Panc1 (cell line): ENCODE measurements around the gene BCL10. TPM values are rescaled to one million over a fixed set of nuclear protein-coding genes. Genes with fewer than 3 reads are reported as not detected.

Source experiments
- ATAC-seq: fragments of 200-7000 bp; cut with Tn5 transposase; 2 replicates; pipeline ENCODE4 v1.9.1; 2020; ENCODE audit warnings: mild to moderate bottlenecking, moderate library complexity
- BruUV-seq: library from RNA; stranded (reverse); fragments of 400-500 nt; replicated peaks from 2 replicates; lab custom pipeline; 2021; lab: Mats Ljungman, UMichigan
- CTCF ChIA-PET: fragments of 300-600 bp; sonication (Branson Sonifier 250); formaldehyde crosslinking; loops from one replicate; lab custom pipeline; 2022; ENCODE audit warnings: antibody characterized with exemption; lab: Charles Lee
- POLR2A ChIA-PET: fragments of 300-600 bp; sonication (Branson Sonifier 250); formaldehyde crosslinking; loops from one replicate; lab custom pipeline; 2022; ENCODE audit warnings: antibody characterized with exemption; lab: Charles Lee
- DNase-seq: peaks from one replicate; pipeline ENCODE4 v3.0.0-alpha.2; 2010; ENCODE audit warnings: low read depth, low spot score
- H3K27ac ChIP-seq: 2 replicates; pipeline ENCODE4 v1.5.1; 2011; ENCODE audit warnings: mild to moderate bottlenecking, low read length, inconsistent platforms
- H3K27me3 ChIP-seq: fragments of 200-500 bp; sonication (Bioruptor generic); 2 replicates; pipeline ENCODE4 v1.6.0; 2014; ENCODE audit warnings: low read length, inconsistent platforms; ENCODE audit not compliant: control insufficient read depth, insufficient read depth
- H3K36me3 ChIP-seq: fragments of 200-500 bp; sonication (Bioruptor generic); 2 replicates; pipeline ENCODE4 v1.5.1; 2014; ENCODE audit warnings: inconsistent platforms, mild to moderate bottlenecking, low read length, moderate library complexity; ENCODE audit not compliant: control insufficient read depth, insufficient read depth
- H3K4me1 ChIP-seq: 2 replicates; pipeline ENCODE4 v1.5.1; 2011; ENCODE audit warnings: inconsistent platforms, mild to moderate bottlenecking, low read length, moderate library complexity; ENCODE audit not compliant: control insufficient read depth, insufficient read depth
- H3K4me3 ChIP-seq, 2 experiments: 2 replicates each; pipeline ENCODE4 v1.5.1; 2011 to 2012; ENCODE audit warnings: low read depth in 2 of 2, low read length in 2 of 2, mild to moderate bottlenecking in 2 of 2, inconsistent platforms in 1 of 2, moderate library complexity in 1 of 2
- H3K9me3 ChIP-seq: fragments of 200-500 bp; sonication (Bioruptor generic); 2 replicates; pipeline ENCODE4 v1.5.1; 2014; ENCODE audit warnings: low read depth, mild to moderate bottlenecking, inconsistent platforms, low read length, moderate library complexity; ENCODE audit not compliant: control insufficient read depth, insufficient read depth
- CTCF ChIP-seq: fragments of 450-650 bp; IDR thresholded peaks from 2 replicates; pipeline ENCODE4 v1.5.1; 2017; ENCODE audit warnings: mild to moderate bottlenecking
- POLR2AphosphoS5 ChIP-seq: IDR thresholded peaks from 2 replicates; pipeline ENCODE4 v1.6.1; 2012; ENCODE audit warnings: mild to moderate bottlenecking, low read depth, low read length, moderate library complexity
- REST ChIP-seq, 2 experiments: IDR thresholded peaks; 2 replicates each; pipeline ENCODE4 v1.6.1; 2011 to 2012; ENCODE audit warnings: low read depth in 2 of 2, control low read depth in 1 of 2, low read length in 1 of 2, mild to moderate bottlenecking in 1 of 2, moderate library complexity in 1 of 2; ENCODE audit not compliant: insufficient read depth in 1 of 2
- SIN3A ChIP-seq: IDR thresholded peaks from 2 replicates; pipeline ENCODE4 v1.6.1; 2012; ENCODE audit warnings: low read depth, mild to moderate bottlenecking, low read length, moderate library complexity, borderline replicate concordance; ENCODE audit not compliant: insufficient read depth
- TCF7L2 ChIP-seq: IDR thresholded peaks from 2 replicates; pipeline ENCODE4 v1.6.1; 2011; ENCODE audit warnings: mild to moderate bottlenecking, low read depth, low read length, inconsistent platforms
- in situ Hi-C: cut with HindIII; loops from 2 replicates; pipeline ENCODE4 v1.10.0; 2016; ENCODE audit warnings: low sequenced_read_pairs, low pct_unique_long_range_greater_than_20kb
- intact Hi-C: fragments of 100-400 bp; cut with micrococcal nuclease; formaldehyde crosslinking; loops from one replicate; pipeline ENCODE4 v1.10.0; 2022; ENCODE audit not compliant: unreplicated experiment
- total RNA-seq: library from RNA; stranded (reverse); gene quantifications from one replicate; pipeline ENCODE4 v1.2.1, GENCODE V29; 2021; ENCODE audit not compliant: unreplicated experiment

BCL10 gene
- total RNA-seq, 1 experiment from 2014 or later, result 69.9 TPM

DNA sequence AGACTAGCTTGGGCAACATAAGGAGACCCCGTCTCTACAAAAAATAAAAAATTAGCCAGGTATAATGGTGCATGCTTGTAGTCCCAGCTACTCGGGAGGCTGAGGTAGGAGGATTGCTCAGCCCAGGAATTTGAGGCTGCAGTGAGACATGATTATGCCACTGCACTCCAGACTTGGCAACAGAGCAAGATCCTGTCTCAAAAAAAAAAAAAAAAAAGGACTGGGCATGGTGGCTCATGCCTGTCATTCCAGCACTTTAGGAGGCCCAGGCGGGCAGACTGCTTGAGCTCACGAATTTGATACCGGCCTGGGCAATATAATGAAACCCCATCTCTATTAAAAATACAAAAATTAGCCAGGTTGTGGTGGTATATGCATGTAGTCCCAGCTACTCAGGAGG, 47.3 kb upstream of the BCL10 start:
- no peak overlapping the region; the same call in 1 of the 2 replicates for H3K27ac ChIP-seq
- no peak for ATAC-seq
- no TSS peak for BruUV-seq
- H3K4me1 ChIP-seq, result peaks cover 37% of the 10 kb centered on the region
- ChIA-PET POLR2A (interaction anchor here (0.8 kb wide), 1 partner anchor 10 kb away, joined by 3 read pairs; no protein-coding TSS in a partner anchor), CTCF (no interaction called here)
- H3K27me3 ChIP-seq, result no peaks in the 10 kb centered on the region
- DNase-seq, result no peak
- no peak overlapping the region for H3K4me3 ChIP-seq
- TF ChIP-seq REST (IDR thresholded peaks at IDR 0.05; ENCODE audit: insufficient read depth in 1 of 2, low read depth in 2 of 2, low read length in 1 of 2) (no peak), TCF7L2 (no peak), POLR2AphosphoS5 (no peak), SIN3A (no peak), CTCF (no peak)
- peaks cover 4% of the 10 kb centered on the region; the same call in 1 of the 2 replicates for H3K36me3 ChIP-seq
- no peaks in the 10 kb centered on the region for H3K9me3 ChIP-seq
- in situ Hi-C loops (loop anchor here (25.0 kb wide), 1 partner anchor 364 kb away; no protein-coding TSS in a partner anchor), intact Hi-C loops (no loop called here)

DNA sequence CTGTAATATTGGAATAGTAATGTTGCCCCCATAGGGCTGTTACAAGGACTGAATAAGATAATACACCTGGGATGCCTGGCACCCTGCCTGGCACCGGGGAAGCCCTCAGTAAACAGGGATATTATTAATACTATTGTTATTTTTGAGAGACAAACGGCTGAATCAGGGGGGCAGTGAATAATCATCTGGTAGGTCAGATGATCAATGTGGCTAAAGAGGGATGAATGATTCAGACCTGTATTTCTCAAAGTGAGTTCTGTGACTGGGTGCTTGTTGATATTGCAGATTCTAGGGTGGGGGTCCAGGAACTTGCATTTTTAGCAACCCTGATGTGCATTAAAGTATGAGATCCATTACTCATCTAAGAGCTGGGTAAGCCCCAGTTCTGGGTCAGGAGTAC, 46.2 kb upstream of the BCL10 start:
- no peaks in the 10 kb centered on the region for H3K9me3 ChIP-seq
- peak overlapping the region; percentile 23; the same call in 1 of the 2 replicates for H3K27ac ChIP-seq
- DNase-seq (no peak), ATAC-seq (no peak)
- POLR2A ChIA-PET, result interaction anchor here (0.8 kb wide), 1 partner anchor 9 kb away, joined by 3 read pairs; no protein-coding TSS in a partner anchor
- TF ChIP-seq SIN3A (no peak), POLR2AphosphoS5 (no peak), REST (IDR thresholded peaks at IDR 0.05; ENCODE audit: insufficient read depth in 1 of 2, low read depth in 2 of 2, low read length in 1 of 2) (no peak), CTCF (no peak), TCF7L2 (no peak)
- H3K27me3 ChIP-seq, result no peaks in the 10 kb centered on the region
- H3K4me3 ChIP-seq, result no peak overlapping the region
- H3K4me1 ChIP-seq, result peaks cover 34% of the 10 kb centered on the region
- no TSS peak for BruUV-seq
- CTCF ChIA-PET, result interaction anchor here (0.6 kb wide), 1 partner anchor 16 kb away, joined by 4 read pairs; no protein-coding TSS in a partner anchor
- intact Hi-C loops (no loop called here), in situ Hi-C loops (loop anchor here (25.0 kb wide), 1 partner anchor 365 kb away; no protein-coding TSS in a partner anchor)
- peaks cover 5% of the 10 kb centered on the region; the same call in 1 of the 2 replicates for H3K36me3 ChIP-seq
